HepG2 (cell line): ENCODE data around the gene SUV39H2. TPM values are rescaled to one million over a fixed set of nuclear protein-coding genes. Genes with fewer than 3 reads are reported as not detected.

ENCODE experiments used
- AKAP8 ChIP-seq: sonication (generic); formaldehyde crosslinking; IDR thresholded peaks from 2 replicates; pipeline ENCODE4 v1.5.1; 2020; ENCODE audit warnings: mild to moderate bottlenecking, missing genetic modification reagents
- CHD2 ChIP-seq: IDR thresholded peaks from 2 replicates; pipeline ENCODE4 v1.6.1; 2011; ENCODE audit warnings: low read depth, low read length, improper control_type of control experiment
- GTF2F1 ChIP-seq: fragments of 150-350 bp; IDR thresholded peaks from 2 replicates; pipeline ENCODE4 v1.6.1; 2014; ENCODE audit warnings: low read length
- HINFP ChIP-seq: sonication (generic); formaldehyde crosslinking; IDR thresholded peaks from 2 replicates; pipeline ENCODE4 v1.4.0; 2020; ENCODE audit warnings: low read depth, mild to moderate bottlenecking, missing genetic modification reagents
- IRF9 ChIP-seq: sonication (generic); formaldehyde crosslinking; IDR thresholded peaks from 2 replicates; pipeline ENCODE4 v1.8.0; 2022; ENCODE audit warnings: missing genetic modification reagents, mild to moderate bottlenecking, borderline replicate concordance
- MTA1 ChIP-seq: sonication (generic); formaldehyde crosslinking; IDR thresholded peaks from 2 replicates; pipeline ENCODE4 v1.4.0; 2020; ENCODE audit warnings: missing genetic modification reagents, mild to moderate bottlenecking, borderline replicate concordance
- PRDM15 ChIP-seq: sonication (generic); formaldehyde crosslinking; IDR thresholded peaks from 2 replicates; pipeline ENCODE4 v1.4.0; 2020; ENCODE audit warnings: missing genetic modification reagents
- TERF1 ChIP-seq: sonication (generic); formaldehyde crosslinking; IDR thresholded peaks from 2 replicates; pipeline ENCODE4 v1.8.0; 2022; ENCODE audit warnings: mild to moderate bottlenecking, missing genetic modification reagents, moderate library complexity
- ZBTB43 ChIP-seq: sonication (generic); formaldehyde crosslinking; conservative IDR thresholded peaks from 2 replicates; pipeline ENCODE4 v1.4.0; 2020; ENCODE audit warnings: missing genetic modification reagents
- ZFP36L1 ChIP-seq: sonication (generic); formaldehyde crosslinking; IDR thresholded peaks from 2 replicates; pipeline ENCODE4 v1.8.0; 2022; ENCODE audit warnings: mild to moderate bottlenecking, missing genetic modification reagents, moderate library complexity
- ZNF234 ChIP-seq: sonication (generic); formaldehyde crosslinking; conservative IDR thresholded peaks from 2 replicates; pipeline ENCODE4 v1.5.1; 2020; ENCODE audit warnings: mild to moderate bottlenecking, missing genetic modification reagents
- ZNF367 ChIP-seq: sonication (generic); formaldehyde crosslinking; IDR thresholded peaks from 2 replicates; pipeline ENCODE4 v1.4.0; 2020; ENCODE audit warnings: missing genetic modification reagents, borderline replicate concordance
- ZNF484 ChIP-seq: sonication (generic); formaldehyde crosslinking; IDR thresholded peaks from 2 replicates; pipeline ENCODE4 v1.5.1; 2020; ENCODE audit warnings: mild to moderate bottlenecking, low read depth, missing genetic modification reagents, borderline replicate concordance
- ZNF513 ChIP-seq: sonication (generic); formaldehyde crosslinking; conservative IDR thresholded peaks from 2 replicates; pipeline ENCODE4 v1.5.0; 2020; ENCODE audit warnings: missing genetic modification reagents
- ZNF616 ChIP-seq: sonication (generic); formaldehyde crosslinking; IDR thresholded peaks from 2 replicates; pipeline ENCODE4 v1.5.0; 2020; ENCODE audit warnings: low read depth, mild to moderate bottlenecking, missing genetic modification reagents
- ZNF850 ChIP-seq: sonication (generic); formaldehyde crosslinking; conservative IDR thresholded peaks from 2 replicates; pipeline ENCODE4 v1.9.0; 2021; ENCODE audit warnings: mild to moderate bottlenecking, missing genetic modification reagents
- polyA plus RNA-seq, 8 experiments: library from polyadenylated mRNA; depleted of rRNA in 3 of 8; stranded (reverse) in 7 of 8; unstranded in 1 of 8; fragments of >200 nt; fragmentation: Illumina TruSeq in 4 of 8; extraction: Trizol in 4 of 8; gene quantifications; 2 replicates each; pipeline versions ENCODE4 v1.2.1 to v1.2.3, GENCODE V29; 2011 to 2016; ENCODE audit warnings: low read depth in 4 of 8, missing spikeins in 1 of 8, mixed read lengths in 1 of 8; ENCODE audit not compliant: insufficient read depth in 1 of 8
- total RNA-seq, 5 experiments: library from RNA; depleted of rRNA; stranded (reverse); fragments of >200 nt; fragmentation: Illumina TruSeq; extraction: Trizol; gene quantifications; 2 replicates each; pipeline ENCODE4 v1.2.3, GENCODE V29; 2016; ENCODE audit warnings: low read depth in 1 of 5

The SUV39H2 gene
- total and polyA plus RNA-seq, 2 of the 13 experiments (the other 11 are each of a cell fraction or from before 2014, with no cell fraction given), result 9.0 to 44.3 TPM

- TF ChIP-seq ZBTB43 (CRISPR knock-in tag) (no peak), ZNF513 (CRISPR knock-in tag) (no peak), MTA1 (CRISPR knock-in tag) (no peak), ZFP36L1 (CRISPR knock-in tag) (no peak), PRDM15 (CRISPR knock-in tag) (peak; percentile 71), HINFP (CRISPR knock-in tag) (peak; percentile 46), IRF9 (CRISPR knock-in tag) (no peak), ZNF850 (CRISPR knock-in tag) (0 out of 2 replicates have a peak, but pooled peaks have one; percentile 12), TERF1 (CRISPR knock-in tag) (no peak), AKAP8 (CRISPR knock-in tag) (no peak), ZNF367 (CRISPR knock-in tag) (no peak; the same call in 1 of the 2 replicates), ZNF234 (CRISPR knock-in tag) (no peak), GTF2F1 (no peak), ZNF484 (CRISPR knock-in tag) (no peak), CHD2 (peak; percentile 85), ZNF616 (peak; percentile 5; the same call in 1 of the 2 replicates)
These were observed 40.7 kb upstream of the SUV39H2 start, which contains the start of the genes CDNF, HSPA14 and MSANTD7 (continued) for GRCh38 chr10:14837757-14838581.
